OCI-LY1 (cell line): Measurements from ENCODE around the gene SCML2.

ENCODE experiments used
- EZH2 ChIP-seq: fragments of 200-600 bp; sonication (generic), shearing (Covaris generic); IDR thresholded peaks from 2 replicates; pipeline ENCODE4 v1.8.0; 2017; ENCODE audit warnings: borderline replicate concordance, mixed run types, mild to moderate bottlenecking, antibody characterized with exemption, low read length, moderate library complexity, mixed read lengths
- TF ChIP-seq, protein P1 (sequence below): fragments of 200-600 bp; sonication (generic), shearing (Covaris generic); IDR thresholded peaks from 2 replicates; pipeline ENCODE4 v1.5.1; 2017; ENCODE audit warnings: mild to moderate bottlenecking, antibody characterized with exemption, low read length, moderate library complexity, mixed read lengths

- TF ChIP-seq, protein P1, sequence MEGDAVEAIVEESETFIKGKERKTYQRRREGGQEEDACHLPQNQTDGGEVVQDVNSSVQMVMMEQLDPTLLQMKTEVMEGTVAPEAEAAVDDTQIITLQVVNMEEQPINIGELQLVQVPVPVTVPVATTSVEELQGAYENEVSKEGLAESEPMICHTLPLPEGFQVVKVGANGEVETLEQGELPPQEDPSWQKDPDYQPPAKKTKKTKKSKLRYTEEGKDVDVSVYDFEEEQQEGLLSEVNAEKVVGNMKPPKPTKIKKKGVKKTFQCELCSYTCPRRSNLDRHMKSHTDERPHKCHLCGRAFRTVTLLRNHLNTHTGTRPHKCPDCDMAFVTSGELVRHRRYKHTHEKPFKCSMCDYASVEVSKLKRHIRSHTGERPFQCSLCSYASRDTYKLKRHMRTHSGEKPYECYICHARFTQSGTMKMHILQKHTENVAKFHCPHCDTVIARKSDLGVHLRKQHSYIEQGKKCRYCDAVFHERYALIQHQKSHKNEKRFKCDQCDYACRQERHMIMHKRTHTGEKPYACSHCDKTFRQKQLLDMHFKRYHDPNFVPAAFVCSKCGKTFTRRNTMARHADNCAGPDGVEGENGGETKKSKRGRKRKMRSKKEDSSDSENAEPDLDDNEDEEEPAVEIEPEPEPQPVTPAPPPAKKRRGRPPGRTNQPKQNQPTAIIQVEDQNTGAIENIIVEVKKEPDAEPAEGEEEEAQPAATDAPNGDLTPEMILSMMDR = peak; percentile 44; the same call in 1 of the 2 replicates
- no peak for TF ChIP-seq EZH2
These were observed 538 bp downstream of the SCML2 start for GRCh38 chrX:18353931-18354368.
